ENCODE results near the gene GCG.
A peak's percentile ranks its signal among the peaks of the same experiment; 100 is the strongest.

GCG gene

GRCh38 chr2:162152147-162152546, at the start of gene GCG:
Gene GCG (minus strand): TSS chr2:162152247. CDS start chr2:162149178, 3,069 bp downstream.
- no peak for DNase-seq

GRCh38 chr2:162200636-162201035, 48.6 kb upstream of the GCG start:
- DNase-seq = no peak

GRCh38 chr2:162199913-162200312, 47.9 kb upstream of the GCG start:
- no peak for DNase-seq

- DNase-seq = no peak
Measured at GRCh38 chr2:162198239-162198638, 46.2 kb upstream of the GCG start.

GRCh38 chr2:162197069-162197825, 45.2 kb upstream of the GCG start:
- DNase-seq = no peak

GRCh38 chr2:162196638-162197037, 44.6 kb upstream of the GCG start:
- no peak for DNase-seq

GRCh38 chr2:162188451-162188850, 36.4 kb upstream of the GCG start:
- DNase-seq = no peak

GRCh38 chr2:162185541-162186232, 33.6 kb upstream of the GCG start:
- no peak for DNase-seq

- DNase-seq = no peak
Measured at GRCh38 chr2:162184821-162185450, 32.9 kb upstream of the GCG start.

GRCh38 chr2:162184359-162184758, 32.3 kb upstream of the GCG start:
- no peak for DNase-seq

- no peak for DNase-seq
Measured at GRCh38 chr2:162182395-162182794, 30.3 kb upstream of the GCG start.

GRCh38 chr2:162177301-162177700, 25.3 kb upstream of the GCG start:
- no peak for DNase-seq

- DNase-seq = no peak
Measured at GRCh38 chr2:162175714-162176113, 23.7 kb upstream of the GCG start.

- DNase-seq = no peak
Measured at GRCh38 chr2:162174746-162175145, 22.7 kb upstream of the GCG start.

- no peak for DNase-seq
Measured at GRCh38 chr2:162172802-162173370, 20.8 kb upstream of the GCG start.

GRCh38 chr2:162166745-162167144, 14.7 kb upstream of the GCG start:
- DNase-seq = no peak

- DNase-seq = no peak
Measured at GRCh38 chr2:162166174-162166573, 14.1 kb upstream of the GCG start.

- no peak for DNase-seq
Measured at GRCh38 chr2:162164802-162165201, 12.8 kb upstream of the GCG start.

GRCh38 chr2:162159446-162159845, 7.4 kb upstream of the GCG start:
- DNase-seq = no peak

GRCh38 chr2:162156149-162156548, 4.1 kb upstream of the GCG start:
- DNase-seq = no peak

GRCh38 chr2:162155093-162155492, 3.0 kb upstream of the GCG start:
- no peak for DNase-seq

- DNase-seq = peak; percentile 61
Measured at GRCh38 chr2:162153608-162154224, 1.7 kb upstream of the GCG start.

- DNase-seq = no peak
Measured at GRCh38 chr2:162149940-162150339, 2.1 kb downstream of the GCG start.
